Thyroid gland (tissue), 4 donors: ENCODE measurements around the gene SCN2A. TPM values are rescaled to one million over a fixed set of nuclear protein-coding genes. Genes with fewer than 3 reads are reported as not detected.

ENCODE experiments used
- DNase-seq, 2 donors: peaks; one replicate each; pipeline ENCODE4 v3.0.0-alpha.2; 2019
- H3K27ac ChIP-seq, 3 donors: fragments of 200-600 bp; sonication (generic); 1 replicate in 2 of 3; 2 replicates in 1 of 3; pipeline ENCODE4 v1.5.1; 2016 to 2019; ENCODE audit warnings: mild to moderate bottlenecking in 1 of 3, moderate library complexity in 1 of 3
- H3K27me3 ChIP-seq: fragments of 200-600 bp; sonication (generic); one replicate; pipeline ENCODE4 v1.5.1; 2019
- H3K36me3 ChIP-seq, 2 donors: fragments of 200-600 bp; sonication (generic); one replicate each; pipeline ENCODE4 v1.5.1; 2016 to 2019
- H3K4me1 ChIP-seq, 2 donors: fragments of 200-600 bp; sonication (generic); one replicate each; pipeline ENCODE4 v1.5.1; 2017 to 2019
- H3K4me3 ChIP-seq, 3 donors: fragments of 200-600 bp; sonication (generic); replicated peaks in 1 of 3; 1 replicate in 2 of 3; 2 replicates in 1 of 3; pipeline ENCODE4 v1.5.1; 2016; ENCODE audit warnings: mild to moderate bottlenecking in 1 of 3
- H3K9me3 ChIP-seq: fragments of 200-600 bp; sonication (generic); one replicate; pipeline ENCODE4 v1.5.1; 2017
- POLR2A ChIP-seq, 2 donors: fragments of 450-650 bp; IDR thresholded peaks; one replicate each; pipeline ENCODE4 v1.6.1; 2017; ENCODE audit warnings: antibody characterized with exemption in 2 of 2, mild to moderate bottlenecking in 2 of 2, moderate library complexity in 1 of 2
- WGBS, 2 donors: methylation state at CpG; one replicate each; pipeline ENCODE4 v1.1.5; 2017; 5-methylcytosine and 5-hydroxymethylcytosine counted together
- intact Hi-C: fragments of 100-400 bp; cut with DNase I; formaldehyde crosslinking; loops from one replicate; pipeline ENCODE4 v1.15.1; 2023
- total RNA-seq, 4 donors: library from RNA; depleted of rRNA; stranded (reverse); fragments of >200 nt; gene quantifications; one replicate each; pipeline ENCODE4 v1.2.3, GENCODE V29; 2016
- TF ChIP-seq, protein P1 (sequence below), 6 experiments: fragments of 200-600 bp in 3 of 6; fragments of 450-650 bp in 3 of 6; sonication (generic) in 3 of 6; IDR thresholded peaks; one replicate each; pipeline ENCODE4 v1.5.1; 2016 to 2019; ENCODE audit warnings: antibody characterized with exemption in 6 of 6, mild to moderate bottlenecking in 2 of 6, inconsistent platforms in 1 of 6, moderate library complexity in 1 of 6

Gene SCN2A
- total RNA-seq, 4 donors from 2014 or later = under 0.01 to 0.33 (median 0.15) TPM

DNA sequence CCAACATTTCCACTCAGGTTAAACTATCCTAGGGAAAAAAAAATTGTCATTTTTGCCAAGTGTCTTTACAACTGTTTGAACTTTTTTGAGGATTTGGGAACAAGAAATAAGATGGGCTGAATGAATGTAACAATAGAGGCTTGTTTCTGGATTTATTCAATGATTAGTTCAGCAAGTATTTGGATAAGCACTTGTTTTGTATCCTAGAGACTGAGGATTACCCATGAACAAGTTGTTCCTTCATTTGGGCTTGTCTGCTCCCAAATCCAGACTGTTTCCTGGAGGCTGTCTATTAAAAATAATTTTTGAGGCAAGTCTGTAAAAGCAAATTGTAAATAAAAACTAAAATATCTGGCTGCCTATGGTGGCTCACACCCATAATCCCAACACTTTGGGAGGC, 168.3 kb downstream of the SCN2A start:
- Histone ChIP-seq H3K27ac (no peak overlapping the region), H3K4me3 (no peak overlapping the region), H3K4me1 (no peaks in the 10 kb centered on the region), H3K36me3 (no peaks in the 10 kb centered on the region), H3K27me3 (no peaks in the 10 kb centered on the region), H3K9me3 (no peaks in the 10 kb centered on the region)
- TF ChIP-seq, protein P1, sequence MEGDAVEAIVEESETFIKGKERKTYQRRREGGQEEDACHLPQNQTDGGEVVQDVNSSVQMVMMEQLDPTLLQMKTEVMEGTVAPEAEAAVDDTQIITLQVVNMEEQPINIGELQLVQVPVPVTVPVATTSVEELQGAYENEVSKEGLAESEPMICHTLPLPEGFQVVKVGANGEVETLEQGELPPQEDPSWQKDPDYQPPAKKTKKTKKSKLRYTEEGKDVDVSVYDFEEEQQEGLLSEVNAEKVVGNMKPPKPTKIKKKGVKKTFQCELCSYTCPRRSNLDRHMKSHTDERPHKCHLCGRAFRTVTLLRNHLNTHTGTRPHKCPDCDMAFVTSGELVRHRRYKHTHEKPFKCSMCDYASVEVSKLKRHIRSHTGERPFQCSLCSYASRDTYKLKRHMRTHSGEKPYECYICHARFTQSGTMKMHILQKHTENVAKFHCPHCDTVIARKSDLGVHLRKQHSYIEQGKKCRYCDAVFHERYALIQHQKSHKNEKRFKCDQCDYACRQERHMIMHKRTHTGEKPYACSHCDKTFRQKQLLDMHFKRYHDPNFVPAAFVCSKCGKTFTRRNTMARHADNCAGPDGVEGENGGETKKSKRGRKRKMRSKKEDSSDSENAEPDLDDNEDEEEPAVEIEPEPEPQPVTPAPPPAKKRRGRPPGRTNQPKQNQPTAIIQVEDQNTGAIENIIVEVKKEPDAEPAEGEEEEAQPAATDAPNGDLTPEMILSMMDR (IDR thresholded peaks at IDR 0.05) = no peak
- no peak for TF ChIP-seq POLR2A (IDR thresholded peaks at IDR 0.05)
- intact Hi-C loops = loop anchor here (10.0 kb wide), 1 partner anchor 467 kb away; no protein-coding TSS in a partner anchor
- DNase-seq = no peak

DNA sequence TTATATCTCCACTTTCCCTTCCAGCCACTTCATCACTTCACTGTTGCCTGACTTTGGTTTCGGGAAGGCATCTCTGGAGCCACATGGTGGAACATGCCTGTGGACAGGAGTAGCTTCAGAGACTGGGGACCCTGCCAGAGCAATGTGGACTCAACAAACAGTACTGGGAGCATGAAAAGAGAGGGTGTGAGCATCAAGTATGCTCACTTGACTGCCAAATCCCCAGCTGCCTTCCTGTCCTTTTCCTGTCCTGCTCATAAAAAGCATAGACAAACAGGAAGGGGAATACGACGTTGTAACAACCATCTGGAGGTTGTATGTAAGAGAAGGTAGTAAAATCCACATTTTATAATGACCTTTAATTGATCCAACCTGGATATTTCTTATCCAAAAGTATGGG, 169.0 kb downstream of the SCN2A start:
- no peak for DNase-seq
- Histone ChIP-seq H3K4me3 (no peak overlapping the region), H3K27ac (no peak overlapping the region), H3K9me3 (no peaks in the 10 kb centered on the region), H3K27me3 (no peaks in the 10 kb centered on the region), H3K36me3 (no peaks in the 10 kb centered on the region), H3K4me1 (no peaks in the 10 kb centered on the region)
- intact Hi-C loops = loop anchor here (10.0 kb wide), 1 partner anchor 467 kb away; no protein-coding TSS in a partner anchor
- WGBS, 2 donors = 68 to 71% methylated on average over 3 of the region's 3 CpGs
- TF ChIP-seq POLR2A (IDR thresholded peaks at IDR 0.05) = no peak
- TF ChIP-seq, protein P1 (IDR thresholded peaks at IDR 0.05) = no peak

DNA sequence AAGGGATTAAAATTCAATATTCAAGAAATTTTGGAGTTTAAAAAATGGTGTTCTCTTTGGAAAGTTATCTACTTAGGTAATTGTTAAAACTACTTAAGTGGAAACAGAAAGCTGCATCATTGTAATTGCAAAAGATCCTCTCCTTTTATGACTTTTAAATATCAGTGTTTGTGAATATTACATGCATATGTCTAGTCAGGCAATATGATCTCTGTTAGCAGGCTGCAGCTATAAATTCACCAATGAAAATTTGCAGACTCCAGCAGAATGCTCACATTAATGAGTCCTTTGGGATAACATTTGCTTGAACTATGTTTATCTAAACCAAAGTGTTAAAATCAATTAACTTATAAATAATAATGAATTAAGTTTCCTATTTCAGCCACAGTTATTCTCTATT, 171.1 kb downstream of the SCN2A start:
- H3K4me3 ChIP-seq = no peak overlapping the region
- TF ChIP-seq POLR2A (IDR thresholded peaks at IDR 0.05) = no peak
- TF ChIP-seq, protein P1 (IDR thresholded peaks at IDR 0.05) = no peak
- no peaks in the 10 kb centered on the region for H3K4me1 ChIP-seq
- no peaks in the 10 kb centered on the region for H3K9me3 ChIP-seq
- no peaks in the 10 kb centered on the region for H3K36me3 ChIP-seq
- no peak for DNase-seq
- no peak overlapping the region for H3K27ac ChIP-seq
- intact Hi-C loops = no loop called here
- no peaks in the 10 kb centered on the region for H3K27me3 ChIP-seq

DNA sequence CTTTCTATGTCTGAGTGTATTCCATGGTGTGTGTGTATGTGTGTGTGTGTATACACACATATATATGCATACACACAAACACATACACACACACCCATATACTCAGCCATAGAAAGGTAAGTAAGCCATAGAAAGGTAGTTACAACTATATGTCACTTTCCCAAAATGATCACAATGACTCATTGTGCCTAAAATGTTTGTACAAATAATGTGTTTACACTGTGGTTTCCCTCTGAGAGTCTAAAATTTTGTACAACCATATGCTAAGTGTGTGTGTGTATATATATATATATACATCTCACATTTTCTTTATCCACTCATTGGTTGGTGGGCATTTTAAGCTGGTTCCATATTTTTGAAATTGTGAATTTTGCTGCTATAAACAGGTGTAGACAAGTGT, 175.0 kb downstream of the SCN2A start:
- no peaks in the 10 kb centered on the region for H3K4me1 ChIP-seq
- no peak overlapping the region for H3K4me3 ChIP-seq
- DNase-seq = no peak
- intact Hi-C loops = no loop called here
- H3K36me3 ChIP-seq = no peaks in the 10 kb centered on the region
- TF ChIP-seq POLR2A (IDR thresholded peaks at IDR 0.05) = no peak
- TF ChIP-seq, protein P1 (IDR thresholded peaks at IDR 0.05) = no peak
- H3K27ac ChIP-seq = no peak overlapping the region
- H3K9me3 ChIP-seq = no peaks in the 10 kb centered on the region
- H3K27me3 ChIP-seq = no peaks in the 10 kb centered on the region

DNA sequence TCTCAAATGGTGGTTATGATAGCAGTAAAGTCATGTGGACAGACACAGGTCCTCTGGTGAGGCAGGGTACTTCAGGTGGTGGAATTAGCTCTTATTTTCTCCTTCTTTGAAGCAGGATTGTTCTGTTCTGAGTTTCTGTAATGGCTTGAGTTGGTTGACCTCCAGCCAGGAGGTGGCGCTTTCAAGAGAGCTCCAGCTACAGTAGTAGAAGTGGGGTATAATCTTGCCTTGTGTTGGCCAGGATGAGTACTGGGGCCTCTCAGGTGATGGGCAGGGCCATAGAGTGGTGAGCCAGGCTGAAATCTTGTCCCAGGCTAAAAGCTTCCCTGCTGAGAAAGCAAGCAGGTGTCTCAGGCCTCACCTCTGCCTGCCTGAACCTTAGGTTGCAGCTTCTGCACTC, 177.8 kb downstream of the SCN2A start:
- no peak for DNase-seq
- no peak overlapping the region for H3K4me3 ChIP-seq

More for the DNA sequence above, 177.8 kb downstream of the SCN2A start:
- H3K27me3 ChIP-seq = no peaks in the 10 kb centered on the region
- WGBS, 2 donors = 100% methylated on average over 1 of the region's 1 CpG
- TF ChIP-seq POLR2A (IDR thresholded peaks at IDR 0.05) = no peak
- TF ChIP-seq, protein P1 (IDR thresholded peaks at IDR 0.05) = no peak
- H3K36me3 ChIP-seq = no peaks in the 10 kb centered on the region
- H3K9me3 ChIP-seq = no peaks in the 10 kb centered on the region
- intact Hi-C loops = no loop called here
- no peaks in the 10 kb centered on the region for H3K4me1 ChIP-seq
- no peak overlapping the region for H3K27ac ChIP-seq
